ENCODE measurements around the gene CBARP. TPM values are rescaled to one million over a fixed set of nuclear protein-coding genes. Genes with fewer than 3 reads are reported as not detected.

The CBARP gene
- total and polyA plus RNA-seq, 2 of the 13 experiments (the other 11 are each of a cell fraction or from before 2014, with no cell fraction given): 1.2 to 1.4 TPM

DNA sequence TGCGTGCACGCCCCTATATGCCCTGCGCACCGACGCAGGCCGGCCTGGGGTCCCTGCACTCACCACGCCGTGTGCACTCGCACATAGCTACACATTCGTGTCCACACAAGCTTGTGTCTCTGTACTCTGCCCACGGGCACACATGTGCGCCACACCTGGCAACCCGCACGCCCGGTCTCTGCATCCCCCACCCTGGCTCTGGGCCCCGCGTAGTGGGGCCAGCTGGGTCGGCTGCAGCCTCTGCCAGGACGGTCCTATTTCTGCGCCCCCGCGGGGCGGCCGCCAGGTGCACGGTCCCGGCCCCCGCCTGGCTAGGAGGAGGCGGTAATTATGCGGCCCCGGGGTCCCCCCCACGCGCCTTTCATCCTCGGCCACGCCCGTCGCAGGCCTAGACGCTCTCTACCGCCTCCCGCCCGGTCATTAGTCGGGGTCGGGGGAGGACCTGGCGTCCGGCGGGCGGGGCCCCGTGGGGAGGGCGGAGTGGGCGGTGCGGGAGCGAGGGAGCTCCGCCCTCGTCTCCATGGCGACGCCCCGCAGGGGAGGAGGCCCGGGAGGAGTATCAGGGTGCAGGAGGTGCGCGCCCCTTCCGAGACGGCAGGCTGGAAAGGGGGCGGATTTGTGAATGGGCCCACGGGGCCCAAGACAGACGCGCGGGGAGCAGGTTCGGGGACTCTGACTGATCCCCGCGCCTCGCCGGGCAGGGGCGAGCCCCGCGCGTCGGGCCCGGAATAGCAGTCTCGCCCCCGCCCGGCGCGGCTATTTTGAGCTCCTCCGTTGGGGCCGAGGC is 28.5 kb upstream of the CBARP start (continued):
- TF ChIP-seq HIC2 (CRISPR knock-in tag; IDR thresholded peaks at IDR 0.05; ENCODE audit: low read depth): peak; percentile 78
- no peak for TF ChIP-seq GTF2F1 (IDR thresholded peaks at IDR 0.05; ENCODE audit: low read length)
- TF ChIP-seq KDM3A (CRISPR knock-in tag; IDR thresholded peaks at IDR 0.05; ENCODE audit: low read depth): peak; percentile 88; the same call in 1 of the 2 replicates
- TF ChIP-seq SYNCRIP (IDR thresholded peaks at IDR 0.05; ENCODE audit: insufficient read depth, low read depth, low read length): no peak
- peak; percentile 71; the same call in 1 of the 2 replicates for TF ChIP-seq ZNF609 (CRISPR knock-in tag; IDR thresholded peaks at IDR 0.05; ENCODE audit: borderline replicate concordance)
- no peak for TF ChIP-seq POGZ (CRISPR knock-in tag; IDR thresholded peaks at IDR 0.05)
- TF ChIP-seq ZNF660 (CRISPR knock-in tag; IDR thresholded peaks at IDR 0.05; ENCODE audit: borderline replicate concordance, low read depth): 0 out of 2 replicates have a peak, but pooled peaks have one; percentile 75
- TF ChIP-seq, protein P1, sequence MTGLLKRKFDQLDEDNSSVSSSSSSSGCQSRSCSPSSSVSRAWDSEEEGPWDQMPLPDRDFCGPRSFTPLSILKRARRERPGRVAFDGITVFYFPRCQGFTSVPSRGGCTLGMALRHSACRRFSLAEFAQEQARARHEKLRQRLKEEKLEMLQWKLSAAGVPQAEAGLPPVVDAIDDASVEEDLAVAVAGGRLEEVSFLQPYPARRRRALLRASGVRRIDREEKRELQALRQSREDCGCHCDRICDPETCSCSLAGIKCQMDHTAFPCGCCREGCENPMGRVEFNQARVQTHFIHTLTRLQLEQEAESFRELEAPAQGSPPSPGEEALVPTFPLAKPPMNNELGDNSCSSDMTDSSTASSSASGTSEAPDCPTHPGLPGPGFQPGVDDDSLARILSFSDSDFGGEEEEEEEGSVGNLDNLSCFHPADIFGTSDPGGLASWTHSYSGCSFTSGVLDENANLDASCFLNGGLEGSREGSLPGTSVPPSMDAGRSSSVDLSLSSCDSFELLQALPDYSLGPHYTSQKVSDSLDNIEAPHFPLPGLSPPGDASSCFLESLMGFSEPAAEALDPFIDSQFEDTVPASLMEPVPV (CRISPR knock-in tag; IDR thresholded peaks at IDR 0.05): peak; percentile 67
- peak; percentile 81 for TF ChIP-seq AGO1 (IDR thresholded peaks at IDR 0.05; ENCODE audit: low read depth, low read length, poor library complexity, severe bottlenecking)
- TF ChIP-seq ZUFSP (CRISPR knock-in tag; IDR thresholded peaks at IDR 0.05; ENCODE audit: borderline replicate concordance): no peak
- TF ChIP-seq FOXC1 (CRISPR knock-in tag; IDR thresholded peaks at IDR 0.05; ENCODE audit: borderline replicate concordance): no peak
- peak; percentile 64; the same call in 1 of the 2 replicates for TF ChIP-seq GABPB1 (CRISPR knock-in tag; IDR thresholded peaks at IDR 0.05)
- no peak for TF ChIP-seq MTERF4 (CRISPR knock-in tag; IDR thresholded peaks at IDR 0.05)
- TF ChIP-seq ZNF678 (CRISPR knock-in tag; IDR thresholded peaks at IDR 0.05): peak; percentile 82; the same call in 1 of the 2 replicates
